Embryonic facial prominence (tissue), 1 donor: ENCODE data around the gene CHD5.

ENCODE experiments used
- DNase-seq: peaks from one replicate; pipeline ENCODE4 v3.0.0-alpha.2; 2016; ENCODE audit errors: extremely low spot score

Gene CHD5

GRCh38 chr1:6174621-6175410 is 5.3 kb downstream of the CHD5 start:
- DNase-seq: no peak

GRCh38 chr1:6172549-6172948 is 7.6 kb downstream of the CHD5 start:
- no peak for DNase-seq

GRCh38 chr1:6171548-6172124 is 8.5 kb downstream of the CHD5 start:
- no peak for DNase-seq

- no peak for DNase-seq
Measured at GRCh38 chr1:6170742-6171201, 9.3 kb downstream of the CHD5 start.

GRCh38 chr1:6170116-6170741 is 9.9 kb downstream of the CHD5 start:
- no peak for DNase-seq

GRCh38 chr1:6168947-6169586 is 11.1 kb downstream of the CHD5 start:
- DNase-seq: no peak

- DNase-seq: no peak
Measured at GRCh38 chr1:6167391-6168303, 12.5 kb downstream of the CHD5 start.

- DNase-seq: no peak
Measured at GRCh38 chr1:6166655-6167390, 13.3 kb downstream of the CHD5 start.

- no peak for DNase-seq
Measured at GRCh38 chr1:6166221-6166620, 13.9 kb downstream of the CHD5 start.

- DNase-seq: no peak
Measured at GRCh38 chr1:6165441-6165985, 14.6 kb downstream of the CHD5 start.

- no peak for DNase-seq
Measured at GRCh38 chr1:6165027-6165426, 15.1 kb downstream of the CHD5 start.

- no peak for DNase-seq
Measured at GRCh38 chr1:6163973-6164617, 16.0 kb downstream of the CHD5 start.

- no peak for DNase-seq
Measured at GRCh38 chr1:6163191-6163972, 16.7 kb downstream of the CHD5 start.

GRCh38 chr1:6162773-6163172 is 17.3 kb downstream of the CHD5 start:
- no peak for DNase-seq

- DNase-seq: no peak
Measured at GRCh38 chr1:6162341-6162740, 17.8 kb downstream of the CHD5 start.

- no peak for DNase-seq
Measured at GRCh38 chr1:6158181-6158580, 21.9 kb downstream of the CHD5 start.

- DNase-seq: no peak
Measured at GRCh38 chr1:6157528-6158174, 22.5 kb downstream of the CHD5 start.

GRCh38 chr1:6157132-6157527 is 23.0 kb downstream of the CHD5 start:
- no peak for DNase-seq
